Natural killer cell (primary cell): Measurements from ENCODE around the gene TMEM182. TPM values are rescaled to one million over a fixed set of nuclear protein-coding genes. Genes with fewer than 3 reads are reported as not detected.
A peak's percentile ranks its signal among the peaks of the same experiment; 100 is the strongest.

ENCODE experiments used
- ATAC-seq, 3 donors: fragments of 150-1000 bp in 2 of 3; fragments of 200-7000 bp in 1 of 3; cut with Tn5 transposase; 1 replicate in 1 of 3; 2 replicates in 2 of 3; pipeline ENCODE4 v1.10.0; 2021; ENCODE audit warnings: mild to moderate bottlenecking in 2 of 3, moderate library complexity in 2 of 3
- DNase-seq, 2 donors: peaks; one replicate each; pipeline versions ENCODE4 v3.0.0 to v3.0.0-alpha.2; 2013 to 2021; ENCODE audit warnings: mixed read lengths in 1 of 2
- H3K27ac ChIP-seq: one replicate; pipeline ENCODE4 v1.5.1; 2013; ENCODE audit warnings: mild to moderate bottlenecking, low read length
- H3K27me3 ChIP-seq: one replicate; pipeline ENCODE4 v1.6.1; 2013; ENCODE audit warnings: low read length; ENCODE audit not compliant: control insufficient read depth, insufficient read depth
- H3K36me3 ChIP-seq: one replicate; pipeline ENCODE4 v1.6.1; 2013; ENCODE audit warnings: low read length; ENCODE audit not compliant: control insufficient read depth, insufficient read depth
- H3K4me1 ChIP-seq: one replicate; pipeline ENCODE4 v1.6.1; 2013; ENCODE audit warnings: low read length; ENCODE audit not compliant: control insufficient read depth, insufficient read depth
- H3K4me3 ChIP-seq: one replicate; pipeline ENCODE4 v1.5.1; 2013; ENCODE audit warnings: low read length
- H3K9me3 ChIP-seq: one replicate; pipeline ENCODE4 v1.6.1; 2013; ENCODE audit warnings: low read length; ENCODE audit not compliant: control insufficient read depth, insufficient read depth
- H3K27ac Mint-ChIP-seq, 2 donors: one replicate each; pipeline ENCODE4 v1.8.0; 2022; ENCODE audit warnings: mild to moderate bottlenecking in 2 of 2, mixed read lengths in 2 of 2, moderate library complexity in 1 of 2
- H3K27me3 Mint-ChIP-seq, 2 donors: one replicate each; pipeline ENCODE4 v1.8.0; 2022; ENCODE audit warnings: low read depth in 2 of 2, mixed read lengths in 2 of 2
- H3K36me3 Mint-ChIP-seq: one replicate; pipeline ENCODE4 v1.8.0; 2022; ENCODE audit warnings: mixed read lengths
- H3K4me1 Mint-ChIP-seq, 2 donors: one replicate each; pipeline ENCODE4 v1.8.0; 2022; ENCODE audit warnings: mixed read lengths in 2 of 2
- H3K4me3 Mint-ChIP-seq: one replicate; pipeline ENCODE4 v1.8.0; 2022; ENCODE audit warnings: mild to moderate bottlenecking, moderate library complexity, mixed read lengths
- H3K9me3 Mint-ChIP-seq, 2 donors: one replicate each; pipeline ENCODE4 v1.8.0; 2022; ENCODE audit warnings: mixed read lengths in 2 of 2
- WGBS: methylation state at CpG from one replicate; pipeline ENCODE4 v1.1.7; 2013; ENCODE audit warnings: missing lambda C conversion rate; ENCODE audit not compliant: insufficient coverage; 5-methylcytosine and 5-hydroxymethylcytosine counted together
- intact Hi-C: fragments of 100-400 bp; cut with micrococcal nuclease; formaldehyde crosslinking; loops from one replicate; pipeline ENCODE4 v1.14.2; 2022
- total RNA-seq, 4 donors: library from RNA; stranded (reverse); fragments of 120-200 nt in 1 of 4; gene quantifications; one replicate each; pipeline versions ENCODE4 v1.2.3 to v1.2.4, GENCODE V29; 2013 to 2022
- TF ChIP-seq, protein P1 (sequence below): fragments of 200-600 bp; IDR thresholded peaks from one replicate; pipeline ENCODE4 v1.8.0; 2022; ENCODE audit warnings: antibody characterized with exemption

Gene TMEM182
- total RNA-seq, 3 donors from 2014 or later (not counting 1 experiment from before 2014, with no cell fraction given): 3.2 to 4.9 (median 4.1) TPM

- Mint-ChIP-seq H3K4me3 (peak overlapping the region; percentile 96), H3K36me3 (no peaks in the 10 kb centered on the region), H3K4me1 (peaks cover 38 to 43% of the 10 kb centered on the region in 2 donors), H3K9me3 (no peaks in the 10 kb centered on the region), H3K27me3 (peaks cover 2 to 16% of the 10 kb centered on the region in 2 donors), H3K27ac (peak overlapping the region; percentile 5 to 93)
- intact Hi-C loops: no loop called here
- H3K4me1 ChIP-seq: peaks cover 19% of the 10 kb centered on the region
- H3K9me3 ChIP-seq: no peaks in the 10 kb centered on the region
- no peak overlapping the region for H3K27ac ChIP-seq
- 85% methylated on average over 1 of the region's 1 CpG for WGBS
- TF ChIP-seq, protein P1, sequence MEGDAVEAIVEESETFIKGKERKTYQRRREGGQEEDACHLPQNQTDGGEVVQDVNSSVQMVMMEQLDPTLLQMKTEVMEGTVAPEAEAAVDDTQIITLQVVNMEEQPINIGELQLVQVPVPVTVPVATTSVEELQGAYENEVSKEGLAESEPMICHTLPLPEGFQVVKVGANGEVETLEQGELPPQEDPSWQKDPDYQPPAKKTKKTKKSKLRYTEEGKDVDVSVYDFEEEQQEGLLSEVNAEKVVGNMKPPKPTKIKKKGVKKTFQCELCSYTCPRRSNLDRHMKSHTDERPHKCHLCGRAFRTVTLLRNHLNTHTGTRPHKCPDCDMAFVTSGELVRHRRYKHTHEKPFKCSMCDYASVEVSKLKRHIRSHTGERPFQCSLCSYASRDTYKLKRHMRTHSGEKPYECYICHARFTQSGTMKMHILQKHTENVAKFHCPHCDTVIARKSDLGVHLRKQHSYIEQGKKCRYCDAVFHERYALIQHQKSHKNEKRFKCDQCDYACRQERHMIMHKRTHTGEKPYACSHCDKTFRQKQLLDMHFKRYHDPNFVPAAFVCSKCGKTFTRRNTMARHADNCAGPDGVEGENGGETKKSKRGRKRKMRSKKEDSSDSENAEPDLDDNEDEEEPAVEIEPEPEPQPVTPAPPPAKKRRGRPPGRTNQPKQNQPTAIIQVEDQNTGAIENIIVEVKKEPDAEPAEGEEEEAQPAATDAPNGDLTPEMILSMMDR: no peak
- H3K36me3 ChIP-seq: no peaks in the 10 kb centered on the region
- no peaks in the 10 kb centered on the region for H3K27me3 ChIP-seq
- DNase-seq (no peak), ATAC-seq (no peak)
- H3K4me3 ChIP-seq: peak overlapping the region; percentile 87
Observed at GRCh38 chr2:102737431-102737830, 24.4 kb upstream of the TMEM182 start.

GRCh38 chr2:102743259-102743658, 18.6 kb upstream of the TMEM182 start:
- no peak for ATAC-seq
- 92% methylated on average over 2 of the region's 3 CpGs for WGBS
- no peak overlapping the region for H3K27ac Mint-ChIP-seq
- Histone ChIP-seq H3K27me3 (no peaks in the 10 kb centered on the region), H3K4me1 (no peaks in the 10 kb centered on the region), H3K36me3 (no peaks in the 10 kb centered on the region), H3K4me3 (no peak overlapping the region), H3K9me3 (no peaks in the 10 kb centered on the region), H3K27ac (no peak overlapping the region)
- H3K27me3 Mint-ChIP-seq: peaks cover 2 to 20% of the 10 kb centered on the region in 2 donors
- no peaks in the 10 kb centered on the region for H3K9me3 Mint-ChIP-seq
- intact Hi-C loops: no loop called here
- peaks cover 0 to 5% of the 10 kb centered on the region in 2 donors for H3K4me1 Mint-ChIP-seq
- no peak overlapping the region for H3K4me3 Mint-ChIP-seq
- TF ChIP-seq, protein P1: no peak
- no peak for DNase-seq
- H3K36me3 Mint-ChIP-seq: no peaks in the 10 kb centered on the region

GRCh38 chr2:102748107-102748506, 13.7 kb upstream of the TMEM182 start:
- Mint-ChIP-seq H3K36me3 (no peaks in the 10 kb centered on the region), H3K27ac (no peak overlapping the region), H3K4me3 (no peak overlapping the region), H3K27me3 (no peaks in the 10 kb centered on the region), H3K4me1 (no peaks in the 10 kb centered on the region), H3K9me3 (no peaks in the 10 kb centered on the region)
- Histone ChIP-seq H3K4me1 (no peaks in the 10 kb centered on the region), H3K36me3 (no peaks in the 10 kb centered on the region), H3K27ac (no peak overlapping the region), H3K27me3 (no peaks in the 10 kb centered on the region), H3K9me3 (no peaks in the 10 kb centered on the region), H3K4me3 (no peak overlapping the region)
- intact Hi-C loops: no loop called here
- no peak for DNase-seq
- WGBS: 96% methylated on average over 3 of the region's 4 CpGs
- TF ChIP-seq, protein P1: no peak
- ATAC-seq: no peak

- Histone ChIP-seq H3K4me3 (no peak overlapping the region), H3K4me1 (no peaks in the 10 kb centered on the region), H3K27me3 (no peaks in the 10 kb centered on the region), H3K27ac (no peak overlapping the region), H3K36me3 (no peaks in the 10 kb centered on the region), H3K9me3 (no peaks in the 10 kb centered on the region)
- 75% methylated on average over 1 of the region's 3 CpGs for WGBS
- H3K36me3 Mint-ChIP-seq: no peaks in the 10 kb centered on the region
- TF ChIP-seq, protein P1: no peak
- H3K4me1 Mint-ChIP-seq: no peaks in the 10 kb centered on the region
- no peak overlapping the region for H3K4me3 Mint-ChIP-seq
- ATAC-seq (no peak), DNase-seq (no peak)
- H3K27me3 Mint-ChIP-seq: no peaks in the 10 kb centered on the region
- H3K9me3 Mint-ChIP-seq: no peaks in the 10 kb centered on the region
- intact Hi-C loops: no loop called here
- no peak overlapping the region for H3K27ac Mint-ChIP-seq
Observed at GRCh38 chr2:102749938-102750337, 11.9 kb upstream of the TMEM182 start.
